Coronary artery (tissue), 2 donors: ENCODE results near the gene MIEN1.

Experiments
- DNase-seq: peaks from one replicate; pipeline ENCODE4 v3.0.0-alpha.2; 2017; ENCODE audit warnings: low spot score
- H3K27ac ChIP-seq, 2 donors: fragments of 200-600 bp; sonication (generic); one replicate each; pipeline ENCODE4 v1.5.1; 2016 to 2019
- H3K4me3 ChIP-seq: fragments of 200-600 bp; sonication (generic); 2 replicates; pipeline ENCODE4 v1.5.1; 2016; ENCODE audit warnings: mild to moderate bottlenecking, moderate library complexity
- CTCF ChIP-seq: fragments of 200-600 bp; sonication (generic); IDR thresholded peaks from one replicate; pipeline ENCODE4 v1.5.1; 2019; ENCODE audit warnings: antibody characterized with exemption

MIEN1 gene

GRCh38 chr17:39742856-39743436 is 12.6 kb upstream of the MIEN1 start:
- Histone ChIP-seq H3K27ac (no peak overlapping the region), H3K4me3 (no peak overlapping the region)
- TF ChIP-seq CTCF = no peak
- DNase-seq = no peak

GRCh38 chr17:39742126-39742855 is 12.0 kb upstream of the MIEN1 start:
- no peak for DNase-seq
- no peak overlapping the region for H3K27ac ChIP-seq
- H3K4me3 ChIP-seq = no peak overlapping the region
- TF ChIP-seq CTCF = no peak

- H3K4me3 ChIP-seq = peak overlapping the region; percentile 56
- TF ChIP-seq CTCF = no peak
- no peak for DNase-seq
- H3K27ac ChIP-seq = peak overlapping the region in 1 of 2 donors; percentile 41
Measured at GRCh38 chr17:39740357-39741111, 10.2 kb upstream of the MIEN1 start.

- TF ChIP-seq CTCF = no peak
- DNase-seq = no peak
- peak overlapping the region in 1 of 2 donors; percentile 41 for H3K27ac ChIP-seq
- H3K4me3 ChIP-seq = peak overlapping the region; percentile 56
Measured at GRCh38 chr17:39739885-39740356, 9.6 kb upstream of the MIEN1 start.

- no peak for TF ChIP-seq CTCF
- H3K27ac ChIP-seq = peak overlapping the region in 1 of 2 donors; percentile 41
- DNase-seq = no peak
- H3K4me3 ChIP-seq = peak overlapping the region; percentile 56
Measured at GRCh38 chr17:39738983-39739884, 8.9 kb upstream of the MIEN1 start.

GRCh38 chr17:39738568-39738901 is 8.2 kb upstream of the MIEN1 start:
- DNase-seq = no peak
- H3K4me3 ChIP-seq = peak overlapping the region; percentile 56
- no peak for TF ChIP-seq CTCF
- H3K27ac ChIP-seq = no peak overlapping the region
